ENCODE data around the gene KIAA1755.

GRCh38 chr20:38243709-38244020, 16.9 kb downstream of the KIAA1755 start:
- no peak for TF ChIP-seq CTCF (IDR thresholded peaks at IDR 0.05 in 4 of 5, conservative IDR thresholded peaks at IDR 0.05 in 1 of 5)
- no peak for TF ChIP-seq POLR2A (IDR thresholded peaks at IDR 0.05)

Data from gastrocnemius medialis (tissue), 4 donors.